DMS79 (cell line): Measurements from ENCODE around the gene NSMF.
A peak's percentile ranks its signal among the peaks of the same experiment; 100 is the strongest.

Experiments used
- DNase-seq: peaks from one replicate; lab custom pipeline; 2025; lab: John Stamatoyannopoulos, UW

Gene NSMF

GRCh38 chr9:137491735-137492432, 32.8 kb upstream of the NSMF start:
- DNase-seq = no peak

GRCh38 chr9:137490532-137491186, 31.5 kb upstream of the NSMF start:
- DNase-seq = no peak

- no peak for DNase-seq
Measured at GRCh38 chr9:137488906-137489305, 29.8 kb upstream of the NSMF start.

GRCh38 chr9:137488327-137488653, 29.2 kb upstream of the NSMF start:
- no peak for DNase-seq

GRCh38 chr9:137487454-137488326, 28.6 kb upstream of the NSMF start:
- DNase-seq = peak; percentile 43

- DNase-seq = no peak
Measured at GRCh38 chr9:137486545-137487453, 27.7 kb upstream of the NSMF start.

- no peak for DNase-seq
Measured at GRCh38 chr9:137486141-137486490, 27.0 kb upstream of the NSMF start.

GRCh38 chr9:137485343-137486140, 26.4 kb upstream of the NSMF start:
- DNase-seq = no peak

- no peak for DNase-seq
Measured at GRCh38 chr9:137484551-137485315, 25.6 kb upstream of the NSMF start.

GRCh38 chr9:137482094-137482781, 23.1 kb upstream of the NSMF start:
- no peak for DNase-seq

- no peak for DNase-seq
Measured at GRCh38 chr9:137480686-137481683, 21.9 kb upstream of the NSMF start.

- DNase-seq = no peak
Measured at GRCh38 chr9:137479892-137480685, 21.0 kb upstream of the NSMF start.

GRCh38 chr9:137478962-137479861, 20.1 kb upstream of the NSMF start:
- DNase-seq = peak; percentile 30

- DNase-seq = no peak
Measured at GRCh38 chr9:137478613-137478961, 19.5 kb upstream of the NSMF start.

GRCh38 chr9:137477778-137478612, 18.9 kb upstream of the NSMF start:
- DNase-seq = no peak

- DNase-seq = no peak
Measured at GRCh38 chr9:137476856-137477255, 17.7 kb upstream of the NSMF start.
